H1 (cell line): ENCODE data around the gene RRAGB. TPM values are rescaled to one million over a fixed set of nuclear protein-coding genes. Genes with fewer than 3 reads are reported as not detected.

Source experiments
- CTCF ChIA-PET: fragments of 300-600 bp; sonication (Branson Sonifier 250); formaldehyde crosslinking; loops from one replicate; lab custom pipeline; 2021; ENCODE audit not compliant: partially characterized antibody; lab: Charles Lee
- POLR2A ChIA-PET: fragments of 300-600 bp; sonication (Branson Sonifier 250); formaldehyde crosslinking; loops from one replicate; lab custom pipeline; 2021; ENCODE audit warnings: inconsistent platforms; ENCODE audit not compliant: partially characterized antibody; lab: Charles Lee
- DNase-seq, 2 experiments: peaks; one replicate each; pipeline versions ENCODE4 v3.0.0 to v3.0.0-alpha.2; 2010 to 2022; ENCODE audit warnings: low spot score in 2 of 2, low read depth in 1 of 2, mixed read lengths in 1 of 2
- FAIRE-seq: peaks from 2 replicates; lab custom pipeline; 2011; peaks lifted over from hg19 to GRCh38; lab: Jason Lieb, UNC
- H2AFZ ChIP-seq: 2 replicates; pipeline ENCODE4 v1.8.1; 2012; ENCODE audit warnings: low read length, inconsistent platforms
- H2AK5ac ChIP-seq: 2 replicates; pipeline ENCODE4 v1.6.1; 2013; ENCODE audit warnings: low read depth, low read length
- H2BK120ac ChIP-seq: replicated peaks from 2 replicates; pipeline ENCODE3; 2013; ENCODE audit warnings: low read depth, low read length, inconsistent platforms
- H2BK12ac ChIP-seq: 2 replicates; pipeline ENCODE4 v1.6.1; 2013; ENCODE audit warnings: low read depth, low read length
- H2BK15ac ChIP-seq: 2 replicates; pipeline ENCODE4 v1.6.1; 2013; ENCODE audit warnings: low read length
- H2BK20ac ChIP-seq: 2 replicates; pipeline ENCODE4 v1.6.1; 2013; ENCODE audit warnings: low read length
- H2BK5ac ChIP-seq: 2 replicates; pipeline ENCODE4 v1.6.1; 2013; ENCODE audit warnings: low read depth, low read length
- H3K14ac ChIP-seq: 2 replicates; pipeline ENCODE4 v1.6.1; 2013; ENCODE audit warnings: inconsistent platforms; ENCODE audit not compliant: insufficient read length
- H3K18ac ChIP-seq: 2 replicates; pipeline ENCODE4 v1.6.1; 2013; ENCODE audit warnings: low read length; ENCODE audit errors: extremely low read depth
- H3K23ac ChIP-seq: 2 replicates; pipeline ENCODE4 v1.6.1; 2013; ENCODE audit warnings: inconsistent platforms; ENCODE audit not compliant: insufficient read length
- H3K23me2 ChIP-seq: 2 replicates; pipeline ENCODE4 v1.6.1; 2013; ENCODE audit warnings: low read depth, low read length
- H3K27ac ChIP-seq: 2 replicates; pipeline ENCODE4 v1.6.1; 2011; ENCODE audit warnings: low read depth, low read length, inconsistent platforms
- H3K27me3 ChIP-seq, 4 experiments: replicated peaks in 1 of 4; 1 replicate in 1 of 4; 2 replicates in 3 of 4; pipeline versions ENCODE4 v1.6.1 to v1.8.1; 2011 to 2013; ENCODE audit warnings: low read length in 3 of 4, mild to moderate bottlenecking in 3 of 4, inconsistent platforms in 2 of 4, mixed read lengths in 2 of 4, moderate library complexity in 1 of 4; ENCODE audit not compliant: control insufficient read depth in 3 of 4, insufficient read depth in 3 of 4; ENCODE audit errors: extremely low read depth in 1 of 4
- H3K36me3 ChIP-seq, 4 experiments: 2 replicates each; pipeline versions ENCODE4 v1.6.1 to v1.8.1; 2011 to 2013; ENCODE audit warnings: mild to moderate bottlenecking in 4 of 4, low read length in 3 of 4, moderate library complexity in 2 of 4, control low read depth in 1 of 4, inconsistent platforms in 1 of 4; ENCODE audit not compliant: insufficient read depth in 4 of 4, control insufficient read depth in 2 of 4
- H3K4ac ChIP-seq: replicated peaks from 2 replicates; pipeline ENCODE3; 2013; ENCODE audit warnings: low read length, low read depth, mixed read lengths, inconsistent platforms; ENCODE audit not compliant: insufficient read length
- H3K4me1 ChIP-seq, 4 experiments: replicated peaks in 1 of 4; 1 replicate in 1 of 4; 2 replicates in 3 of 4; pipeline versions ENCODE4 v1.6.1 to v1.8.1; 2011 to 2013; ENCODE audit warnings: low read length in 3 of 4, inconsistent platforms in 2 of 4, mixed read lengths in 1 of 4; ENCODE audit not compliant: insufficient read depth in 4 of 4, control insufficient read depth in 3 of 4
- H3K4me2 ChIP-seq, 2 experiments: 2 replicates each; pipeline versions ENCODE4 v1.6.1 to v1.8.1; 2011 to 2013; ENCODE audit warnings: low read depth in 2 of 2, low read length in 2 of 2, control low read depth in 1 of 2, inconsistent platforms in 1 of 2, mild to moderate bottlenecking in 1 of 2; ENCODE audit not compliant: insufficient read depth in 1 of 2
- H3K4me3 ChIP-seq, 4 experiments: fragments of 200-600, 300-600 bp in 1 of 4; sonication (generic), shearing (Covaris generic), sonication (Bioruptor Twin) in 1 of 4; 2 replicates each; pipeline versions ENCODE4 v1.5.1 to v1.8.1; 2011 to 2016; ENCODE audit warnings: low read length in 4 of 4, low read depth in 3 of 4, control low read depth in 2 of 4, inconsistent platforms in 2 of 4, mild to moderate bottlenecking in 2 of 4, mixed read lengths in 1 of 4, moderate library complexity in 1 of 4; ENCODE audit not compliant: insufficient read depth in 2 of 4; ENCODE audit errors: extremely low read depth in 1 of 4
- H3K56ac ChIP-seq: replicated peaks from 2 replicates; pipeline ENCODE3; 2013; ENCODE audit warnings: low read depth, mild to moderate bottlenecking, mixed read lengths, low read length, inconsistent platforms; ENCODE audit not compliant: insufficient read length
- H3K79me1 ChIP-seq: 2 replicates; pipeline ENCODE4 v1.6.1; 2013; ENCODE audit warnings: low read depth, low read length, control low read depth
- H3K79me2 ChIP-seq, 2 experiments: 2 replicates each; pipeline versions ENCODE4 v1.6.1 to v1.8.1; 2012 to 2013; ENCODE audit warnings: low read length in 2 of 2, mild to moderate bottlenecking in 2 of 2, inconsistent platforms in 1 of 2; ENCODE audit not compliant: insufficient read depth in 2 of 2, control insufficient read depth in 1 of 2
- H3K9ac ChIP-seq, 4 experiments: replicated peaks in 1 of 4; 1 replicate in 1 of 4; 2 replicates in 3 of 4; pipeline versions ENCODE4 v1.6.1 to v1.8.1; 2011 to 2013; ENCODE audit warnings: low read depth in 3 of 4, low read length in 3 of 4, control low read depth in 2 of 4, mild to moderate bottlenecking in 2 of 4, moderate library complexity in 2 of 4, inconsistent platforms in 1 of 4; ENCODE audit errors: extremely low read depth in 1 of 4
- H3K9me3 ChIP-seq, 2 experiments: 2 replicates each; pipeline versions ENCODE4 v1.6.1 to v1.8.1; 2012 to 2013; ENCODE audit warnings: mild to moderate bottlenecking in 2 of 2, moderate library complexity in 2 of 2, control low read depth in 1 of 2, inconsistent platforms in 1 of 2, low read depth in 1 of 2, low read length in 1 of 2, mixed read lengths in 1 of 2; ENCODE audit not compliant: insufficient read depth in 2 of 2
- H4K20me1 ChIP-seq, 2 experiments: replicated peaks in 1 of 2; 2 replicates each; pipeline versions ENCODE3 to v1.8.1; 2011 to 2013; ENCODE audit warnings: inconsistent platforms in 2 of 2, low read length in 2 of 2, mild to moderate bottlenecking in 1 of 2; ENCODE audit not compliant: insufficient read depth in 2 of 2, control insufficient read depth in 1 of 2
- H4K5ac ChIP-seq: 2 replicates; pipeline ENCODE4 v1.6.1; 2013; ENCODE audit warnings: low read length, low read depth, mixed read lengths, inconsistent platforms; ENCODE audit not compliant: insufficient read length
- H4K8ac ChIP-seq: 2 replicates; pipeline ENCODE4 v1.8.0; 2013; ENCODE audit warnings: mild to moderate bottlenecking, moderate library complexity, low read length, inconsistent platforms; ENCODE audit not compliant: insufficient read depth; ENCODE audit errors: extremely low read depth
- H4K91ac ChIP-seq: replicated peaks from 2 replicates; pipeline ENCODE3; 2013; ENCODE audit warnings: low read length, mixed read lengths, inconsistent platforms; ENCODE audit not compliant: insufficient read length
- EP300 ChIP-seq, 2 experiments: IDR thresholded peaks; 1 replicate in 1 of 2; 2 replicates in 1 of 2; pipeline ENCODE4 v1.6.1; 2011 to 2012; ENCODE audit warnings: low read depth in 2 of 2, low read length in 2 of 2, mild to moderate bottlenecking in 2 of 2, borderline replicate concordance in 1 of 2, inconsistent platforms in 1 of 2, moderate library complexity in 1 of 2
- JUN ChIP-seq: IDR thresholded peaks from 2 replicates; pipeline ENCODE4 v1.6.1; 2011; ENCODE audit warnings: low read depth, mild to moderate bottlenecking, improper control_type of control experiment, low read length
- MAFK ChIP-seq: IDR thresholded peaks from 2 replicates; pipeline ENCODE4 v1.6.1; 2012; ENCODE audit warnings: low read depth, mild to moderate bottlenecking, improper control_type of control experiment, low read length
- POLR2AphosphoS5 ChIP-seq: IDR thresholded peaks from 2 replicates; pipeline ENCODE4 v1.6.1; 2011; ENCODE audit warnings: low read depth, low read length
- POU5F1 ChIP-seq: IDR thresholded peaks from 2 replicates; pipeline ENCODE4 v1.6.1; 2011; ENCODE audit warnings: low read depth, mild to moderate bottlenecking, low read length, moderate library complexity
- TEAD4 ChIP-seq: IDR thresholded peaks from 2 replicates; pipeline ENCODE4 v1.6.1; 2012; ENCODE audit warnings: low read depth, low read length, inconsistent platforms, mixed read lengths
- polyA plus RNA-seq, 7 experiments: library from polyadenylated mRNA; depleted of rRNA in 3 of 7; stranded (reverse) in 5 of 7; unstranded in 2 of 7; fragments of >200 nt in 5 of 7; fragments of 200-250 nt in 2 of 7; gene quantifications; 1 replicate in 5 of 7; 2 replicates in 1 of 7; 4 replicates in 1 of 7; pipeline versions ENCODE4 v1.2.1 to v1.2.3, GENCODE V29; 2011 to 2013; ENCODE audit warnings: missing spikeins in 2 of 7, mixed read lengths in 2 of 7
- total RNA-seq: library from RNA; stranded (reverse); fragmentation: NEBNext Ultra II Directional; extraction: Animal tissue kit (Norgen Biotek cat#: 25700); gene quantifications from 2 replicates; pipeline ENCODE4 v1.2.1, GENCODE V29; 2021

Gene RRAGB
- total and polyA plus RNA-seq, 2 of the 8 experiments (the other 6 are each of a cell fraction or from before 2014, with no cell fraction given): 5.8 to 6.8 TPM

- Histone ChIP-seq H2BK20ac (no peak overlapping the region), H3K79me2 (no peaks in the 10 kb centered on the region), H2BK120ac (no peak overlapping the region), H2BK15ac (no peak overlapping the region), H3K36me3 (no peaks in the 10 kb centered on the region), H3K14ac (no peak overlapping the region), H3K56ac (no peak overlapping the region), H3K4me2 (no peak overlapping the region), H2BK12ac (no peak overlapping the region), H4K91ac (no peak overlapping the region), H4K20me1 (no peaks in the 10 kb centered on the region), H4K5ac (no peak overlapping the region), H3K23me2 (no peaks in the 10 kb centered on the region), H4K8ac (no peak overlapping the region), H3K9ac (no peak overlapping the region), H3K4me1 (no peaks in the 10 kb centered on the region), H3K4me3 (no peak overlapping the region), H3K18ac (no peak overlapping the region), H3K9me3 (no peaks in the 10 kb centered on the region), H2BK5ac (no peak overlapping the region), H3K27ac (no peak overlapping the region), H3K4ac (no peak overlapping the region), H2AFZ (no peak overlapping the region), H3K23ac (no peak overlapping the region), H3K79me1 (no peaks in the 10 kb centered on the region), H3K27me3 (no peaks in the 10 kb centered on the region), H2AK5ac (no peak overlapping the region)
- ChIA-PET POLR2A (no interaction called here), CTCF (no interaction called here)
- no peak for FAIRE-seq
- TF ChIP-seq JUN (no peak), EP300 (IDR thresholded peaks at IDR 0.05; ENCODE audit: borderline replicate concordance in 1 of 2, low read depth in 2 of 2, low read length in 2 of 2) (no peak), MAFK (no peak), TEAD4 (no peak), POLR2AphosphoS5 (no peak), POU5F1 (no peak)
- no peak for DNase-seq
Observed at GRCh38 chrX:55787063-55787462, 69.5 kb downstream of the RRAGB start.
